ENCODE measurements around the gene SHB.

SHB gene

GRCh38 chr9:37876376-37876775 is 192.7 kb downstream of the SHB start:
- no peak for DNase-seq

GRCh38 chr9:37873955-37874354 is 195.1 kb downstream of the SHB start:
- no peak for DNase-seq

GRCh38 chr9:37870799-37871176 is 198.2 kb downstream of the SHB start:
- DNase-seq: no peak

GRCh38 chr9:37870081-37870798 is 198.8 kb downstream of the SHB start:
- no peak for DNase-seq

All from RPMI8226 (cell line).